HG03342 (cell line): ENCODE results near the gene LRRC3.
"Not testable (repeated sequence)": the region's sequence is repeated elsewhere in the genome, so short reads cannot be mapped to it uniquely, and the experiment has no call there.

Experiments
- ATAC-seq: cut with Tn5 transposase; IDR thresholded peaks from one replicate; pipeline ENCODE4 v1.9.1; 2021; ENCODE audit warnings: mild to moderate bottlenecking, moderate library complexity; ENCODE audit not compliant: unreplicated experiment

The LRRC3 gene

DNA sequence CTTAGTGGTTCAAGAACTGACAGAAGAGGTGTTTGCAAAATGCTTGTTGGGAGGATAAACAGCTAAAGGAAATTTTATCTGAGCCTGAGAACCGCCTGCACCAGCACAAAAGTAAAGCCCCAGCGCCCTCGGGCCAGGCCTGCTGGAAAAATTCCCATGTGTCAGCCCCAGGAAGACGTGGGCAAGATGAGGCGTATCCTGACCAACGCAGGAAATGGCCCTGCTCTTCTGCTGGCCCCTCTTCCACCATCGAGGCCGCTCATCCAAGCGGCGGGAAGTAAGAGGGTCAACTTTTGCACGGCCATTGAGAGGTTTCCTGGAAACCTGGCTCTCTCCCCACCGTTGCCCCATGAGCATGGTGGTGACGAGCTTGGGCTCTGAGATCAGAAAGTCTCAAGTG lies 39.6 kb downstream of the LRRC3 start:
- no peak for ATAC-seq

DNA sequence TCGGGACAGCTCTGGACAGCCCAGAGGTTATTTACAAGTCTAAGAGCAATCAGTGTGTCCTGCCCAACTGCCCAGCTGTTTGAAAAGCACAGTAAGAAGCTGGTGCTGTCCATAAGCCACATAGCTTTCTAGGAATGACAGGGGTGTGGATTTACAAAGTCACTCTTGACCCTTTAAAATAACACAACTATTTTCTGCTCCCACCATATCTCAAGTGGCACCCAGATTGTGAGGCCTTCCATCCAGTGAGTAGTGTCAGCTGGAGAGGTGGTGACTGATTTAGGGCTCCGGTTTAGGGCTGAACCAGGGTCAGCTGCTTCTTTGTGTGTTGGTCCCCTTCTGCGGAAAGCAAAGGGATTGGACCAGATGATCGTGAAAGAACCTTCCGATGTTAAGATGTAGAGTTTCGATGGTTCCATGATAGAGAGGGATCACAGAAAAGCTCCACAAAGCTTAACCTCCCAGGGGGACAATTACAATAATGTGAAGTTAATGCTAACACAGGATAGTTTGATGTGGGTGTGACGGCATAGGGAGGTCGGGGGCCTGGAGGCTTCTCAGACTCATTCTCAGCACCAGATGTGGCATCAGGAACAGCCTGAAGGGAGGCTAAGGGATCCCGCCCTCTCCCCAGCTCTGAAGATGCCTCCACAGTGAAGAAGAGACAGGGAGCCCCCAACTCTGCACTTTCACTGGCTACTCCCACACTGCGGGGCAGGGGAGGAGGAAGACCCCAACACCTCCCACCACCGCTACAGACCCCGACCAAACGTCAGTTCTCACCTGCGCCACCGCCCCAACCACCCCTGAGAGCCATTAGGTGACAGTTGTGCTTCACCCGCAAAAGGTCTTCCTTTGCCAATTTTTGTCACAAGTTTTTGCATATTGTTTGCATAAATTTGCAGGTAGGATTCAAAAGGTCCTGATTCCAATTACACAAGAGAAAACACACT lies 40.6 kb downstream of the LRRC3 start:
- ATAC-seq: no peak

DNA sequence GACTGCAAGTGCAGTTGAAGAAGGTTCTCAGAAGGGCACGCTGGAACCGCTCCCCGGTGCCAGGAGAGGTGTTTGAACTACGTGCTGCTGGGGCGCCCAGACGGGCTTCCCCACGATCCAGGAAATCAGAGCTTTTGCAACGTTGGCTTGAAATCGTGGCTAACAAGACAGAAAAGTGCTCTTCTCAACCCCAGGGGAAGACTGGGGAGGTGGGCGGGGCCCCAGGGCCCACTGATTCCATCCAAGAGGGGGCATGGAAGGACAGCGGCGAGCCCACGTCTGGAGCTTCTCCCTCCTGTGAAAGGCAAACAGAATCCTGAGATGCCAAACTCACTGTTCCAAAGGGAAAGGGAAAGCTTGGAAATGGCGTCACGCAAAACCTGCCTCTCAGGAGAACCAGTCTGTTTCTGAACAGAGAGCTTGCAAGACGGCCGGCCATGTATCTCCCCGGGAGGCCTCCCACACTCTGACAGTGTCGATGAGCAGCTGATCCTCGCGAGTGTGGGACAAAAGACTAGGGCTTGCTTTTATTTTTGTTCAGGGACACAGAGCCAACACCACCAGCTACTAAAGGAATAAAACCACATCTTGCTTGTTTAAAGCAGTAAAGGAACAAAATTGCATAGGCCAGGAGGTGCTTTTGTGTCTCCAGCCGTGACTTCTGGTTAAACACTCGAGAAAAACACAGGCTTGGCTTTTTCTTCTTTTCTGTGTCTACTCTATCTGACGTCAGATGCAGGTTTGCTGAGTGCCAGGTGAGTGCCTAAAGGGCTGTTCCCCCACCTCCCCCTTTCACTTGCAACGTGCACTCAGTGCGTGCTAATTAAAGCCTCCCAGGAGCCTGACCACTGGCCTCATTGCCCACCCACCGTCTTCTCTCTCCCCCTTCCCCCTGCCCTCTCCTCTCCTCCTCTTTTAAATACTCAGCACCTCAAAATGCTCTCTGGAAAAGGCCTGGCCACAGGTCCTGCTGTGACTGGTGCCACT lies 41.5 kb downstream of the LRRC3 start:
- no peak for ATAC-seq

DNA sequence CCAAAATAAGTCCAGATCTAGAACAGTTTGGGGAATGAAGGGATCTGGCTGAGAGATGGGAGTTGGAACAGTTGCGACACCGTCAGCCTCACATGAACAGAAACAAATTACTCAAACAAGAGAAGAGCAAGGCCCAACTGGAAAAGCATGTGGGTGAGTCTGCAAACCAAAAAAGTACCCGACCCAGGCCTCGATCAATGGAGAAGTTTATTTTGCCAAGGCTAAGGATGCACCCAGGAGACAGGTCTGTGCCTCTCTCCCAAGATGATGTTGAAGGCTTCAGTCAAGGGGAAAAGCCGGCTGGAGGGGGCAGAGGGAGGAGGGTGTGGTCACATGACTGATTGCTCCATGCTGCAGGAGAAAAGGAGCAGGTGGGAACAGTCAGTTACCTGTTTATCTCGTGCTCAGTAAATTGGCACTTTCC lies 42.4 kb downstream of the LRRC3 start:
- ATAC-seq: no peak

DNA sequence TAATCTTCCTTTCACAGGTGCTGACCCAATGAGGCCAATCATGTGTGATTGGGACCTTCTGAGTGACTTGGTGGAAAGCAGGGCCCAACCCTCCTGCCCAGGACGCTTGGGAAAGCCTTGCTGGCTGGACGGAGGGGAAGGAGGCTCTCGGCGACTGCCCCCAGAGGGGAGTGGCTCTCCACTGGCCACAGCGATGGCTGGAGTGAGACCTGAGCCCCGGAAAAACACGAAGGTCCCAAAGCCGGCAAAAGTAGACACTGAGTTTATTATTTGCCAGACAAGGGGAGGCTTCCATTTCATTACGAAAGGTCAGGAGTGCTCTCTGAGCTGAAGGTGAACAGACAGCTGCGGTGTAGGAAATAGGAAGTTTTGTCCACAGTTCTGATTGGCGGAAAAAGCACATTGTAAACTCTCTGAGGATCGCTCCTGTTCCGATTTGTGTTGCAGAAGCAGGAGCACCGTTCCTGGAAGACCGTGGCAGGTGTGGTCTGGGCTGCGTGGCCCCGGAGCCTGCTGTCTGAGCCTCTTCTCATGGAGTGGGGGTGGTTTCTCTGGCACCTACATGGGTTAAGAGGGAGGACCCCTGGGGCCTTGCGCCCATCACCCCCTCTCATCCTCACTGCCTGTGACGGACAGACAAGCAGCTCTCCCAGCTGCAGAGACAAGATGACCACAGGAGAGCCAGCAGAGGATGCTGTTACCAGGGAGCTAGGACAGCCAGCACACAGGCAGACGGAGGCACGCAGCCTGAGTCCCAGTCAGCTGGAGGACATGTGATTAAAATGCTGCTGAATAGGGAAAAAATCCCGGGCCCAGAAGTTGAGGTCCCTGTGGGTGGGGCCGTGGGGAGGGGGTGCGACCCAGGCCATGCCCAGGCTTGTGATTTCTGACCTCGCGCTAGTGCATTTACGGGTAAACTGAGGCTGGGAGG lies 43.2 kb downstream of the LRRC3 start:
- ATAC-seq: no peak

DNA sequence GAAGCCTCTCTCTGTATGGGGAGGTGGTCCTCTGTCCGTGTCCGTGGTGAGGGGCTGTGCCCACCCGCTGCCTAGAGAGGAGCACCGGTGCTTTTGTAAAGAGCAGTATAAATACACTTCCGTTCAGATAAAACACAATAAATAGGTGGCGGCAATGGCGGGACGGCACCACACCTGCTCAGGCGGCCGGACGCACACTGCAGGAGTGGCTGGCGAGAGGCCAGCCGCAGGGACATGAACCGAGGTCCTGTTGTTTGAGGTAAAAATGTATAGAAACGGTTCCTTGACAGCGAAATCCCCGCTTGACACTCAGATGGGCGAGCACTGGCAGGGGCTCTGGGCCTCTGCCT lies 43.9 kb downstream of the LRRC3 start:
- ATAC-seq: no peak

DNA sequence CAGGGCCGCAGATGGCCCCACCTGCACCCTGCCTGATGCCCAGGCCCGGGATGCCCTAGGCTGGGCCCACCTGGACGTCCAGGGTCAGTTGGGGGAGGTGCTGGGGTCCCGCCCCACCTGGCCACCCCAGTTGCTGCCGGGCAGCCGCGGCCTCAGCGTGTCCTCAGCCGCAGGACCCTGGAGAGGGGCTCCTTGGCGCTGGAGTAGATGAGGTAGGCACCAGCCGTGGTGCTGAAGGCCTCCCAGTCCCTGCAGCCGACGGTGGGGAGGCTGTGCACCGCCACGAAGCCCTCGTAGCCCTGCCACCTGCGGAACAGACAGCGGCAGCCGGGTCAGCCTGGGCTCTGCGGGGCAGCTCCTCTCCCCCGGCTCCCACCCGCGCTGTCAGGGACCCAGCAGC lies 44.3 kb downstream of the LRRC3 start:
- no peak for ATAC-seq

DNA sequence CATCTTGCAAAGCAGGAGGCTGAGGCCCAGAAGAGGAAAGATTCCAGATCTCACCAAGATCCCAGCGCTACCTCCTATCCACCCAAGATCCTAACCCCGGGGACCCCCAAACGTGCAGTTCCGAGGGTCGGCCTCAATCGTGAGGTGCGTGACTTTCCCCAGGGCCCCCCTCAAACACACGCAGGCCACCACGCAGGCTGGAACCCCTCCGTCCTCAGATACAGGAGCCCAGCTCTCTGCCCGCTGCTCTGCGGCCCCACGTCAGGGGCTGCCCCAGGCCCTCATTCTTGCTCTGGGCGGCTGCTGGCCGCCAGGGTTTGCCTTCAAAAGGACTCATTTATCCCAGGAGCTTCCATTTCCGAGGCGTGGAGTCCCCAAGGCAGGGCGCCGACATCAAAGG lies 44.8 kb downstream of the LRRC3 start:
- no peak for ATAC-seq

DNA sequence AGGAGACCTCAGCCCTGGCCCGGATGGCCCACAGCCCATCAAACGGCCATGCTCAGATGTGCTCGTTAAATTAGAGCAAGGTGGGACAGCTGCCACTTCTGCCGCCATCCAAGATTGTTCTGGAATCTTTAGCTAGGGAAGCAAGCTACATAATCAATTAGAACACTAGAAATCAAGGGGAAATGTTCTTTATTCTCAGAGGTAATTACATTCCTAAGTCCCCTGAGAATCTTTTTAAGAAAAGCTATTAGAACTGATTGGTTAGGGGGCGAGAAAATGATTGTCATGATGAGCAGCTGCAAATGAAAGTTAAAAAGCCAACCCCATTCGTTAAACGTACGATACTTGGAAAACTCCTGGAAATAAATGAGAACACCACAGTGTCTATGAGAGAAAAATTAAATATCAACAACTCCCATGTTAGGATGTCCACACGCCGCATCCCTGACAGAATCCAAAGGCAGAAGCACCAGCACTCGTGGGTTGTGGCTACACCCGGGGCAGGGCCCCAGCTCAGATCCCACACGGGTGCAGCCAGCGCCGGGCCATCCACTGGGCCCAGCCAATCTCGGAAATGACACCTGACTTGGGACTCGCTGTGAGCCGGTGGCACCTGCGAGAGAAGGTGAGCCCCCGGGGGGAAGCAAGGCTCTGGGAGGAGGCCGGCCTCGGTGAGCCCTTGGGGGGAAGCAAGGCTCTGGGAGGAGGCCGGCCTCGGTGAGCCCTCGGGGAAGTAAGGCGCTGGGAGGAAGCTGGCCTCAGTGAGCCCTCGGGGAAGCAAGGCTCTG lies 47.1 kb downstream of the LRRC3 start:
- no peak for ATAC-seq

DNA sequence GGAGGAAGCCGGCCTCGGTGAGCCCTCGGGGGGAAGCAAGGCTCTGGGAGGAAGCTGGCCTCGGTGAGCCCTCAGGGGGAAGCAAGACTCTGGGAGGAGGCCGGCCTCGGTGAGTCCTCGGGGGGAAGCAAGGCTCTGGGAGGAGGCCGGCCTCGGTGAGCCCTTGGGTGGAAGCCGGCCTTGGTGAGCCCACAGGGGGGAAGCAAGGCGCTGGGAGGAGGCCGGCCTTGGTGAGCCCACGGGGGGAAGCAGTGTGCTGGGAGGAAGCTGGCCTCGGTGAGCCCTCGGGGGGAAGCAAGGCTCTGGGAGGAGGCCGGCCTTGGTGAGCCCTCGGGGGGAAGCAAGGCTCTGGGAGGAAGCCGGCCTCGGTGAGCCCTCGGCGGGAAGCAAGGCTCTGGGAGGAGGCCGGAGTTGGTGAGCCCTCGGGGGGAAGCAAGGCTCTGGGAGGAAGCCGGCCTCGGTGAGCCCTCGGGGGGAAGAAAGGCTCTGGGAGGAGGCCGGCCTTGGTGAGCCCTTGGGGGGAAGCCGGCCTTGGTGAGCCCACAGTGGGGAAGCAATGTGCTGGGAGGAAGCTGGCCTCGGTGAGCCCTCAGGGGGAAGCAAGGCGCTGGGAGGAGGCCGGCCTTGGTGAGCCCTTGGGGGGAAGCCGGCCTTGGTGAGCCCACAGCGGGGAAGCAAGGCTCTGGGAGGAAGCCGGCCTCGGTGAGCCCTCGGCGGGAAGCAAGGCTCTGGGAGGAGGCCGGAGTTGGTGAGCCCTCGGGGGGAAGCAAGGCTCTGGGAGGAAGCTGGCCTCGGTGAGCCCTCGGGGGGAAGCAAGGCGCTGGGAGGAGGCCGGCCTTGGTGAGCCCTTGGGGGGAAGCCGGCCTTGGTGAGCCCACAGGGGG lies 47.9 kb downstream of the LRRC3 start:
- ATAC-seq: not testable (repeated sequence)

DNA sequence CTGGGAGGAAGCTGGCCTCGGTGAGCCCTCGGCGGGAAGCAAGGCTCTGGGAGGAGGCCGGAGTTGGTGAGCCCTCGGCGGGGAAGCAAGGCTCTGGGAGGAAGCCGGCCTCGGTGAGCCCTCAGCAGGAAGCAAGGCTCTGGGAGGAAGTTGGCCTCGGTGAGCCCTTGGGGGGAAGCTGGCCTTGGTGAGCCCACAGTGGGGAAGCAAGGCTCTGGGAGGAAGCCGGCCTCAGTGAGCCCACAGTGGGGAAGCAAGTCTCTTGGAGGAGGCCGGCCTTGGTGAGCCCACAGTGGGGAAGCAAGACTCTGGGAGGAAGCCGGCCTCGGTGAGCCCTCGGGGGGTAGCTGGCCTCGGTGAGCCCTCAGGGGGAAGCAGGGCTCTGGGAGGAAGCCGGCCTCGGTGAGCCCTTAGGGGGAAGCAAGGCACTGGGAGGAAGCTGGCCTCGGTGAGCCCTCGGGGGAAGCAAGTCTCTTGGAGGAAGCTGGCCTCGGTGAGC lies 48.6 kb downstream of the LRRC3 start:
- ATAC-seq: no peak

DNA sequence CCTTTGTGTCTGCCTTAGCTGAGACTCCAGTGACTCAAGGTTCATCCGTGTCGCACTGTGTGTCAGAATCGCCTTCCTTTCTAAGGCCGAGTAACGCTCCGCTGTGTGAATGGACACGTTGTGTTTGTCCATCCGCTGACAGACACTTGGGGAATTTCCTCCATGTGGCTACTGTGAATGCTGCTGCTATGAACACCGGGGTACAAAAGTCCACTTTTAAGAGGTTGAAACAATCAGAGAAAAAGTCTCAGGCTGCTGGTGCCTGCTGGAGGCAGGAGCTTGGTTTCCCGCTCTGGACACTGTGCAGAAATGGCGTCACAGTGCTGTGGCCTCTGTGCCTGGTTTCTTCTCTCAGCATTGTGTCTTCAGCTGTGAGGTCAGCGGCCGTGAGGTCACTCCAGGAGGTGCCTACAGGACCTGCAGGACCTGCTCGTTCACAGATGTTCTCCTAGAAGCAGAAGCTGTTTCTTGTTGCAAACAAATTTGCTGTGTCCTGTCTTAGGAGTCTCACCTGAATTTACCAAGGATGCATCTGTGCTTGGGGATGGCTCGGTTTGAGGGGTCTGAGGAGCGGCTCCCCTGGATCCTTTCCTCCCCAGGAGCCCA lies 50.5 kb downstream of the LRRC3 start:
- no peak for ATAC-seq

DNA sequence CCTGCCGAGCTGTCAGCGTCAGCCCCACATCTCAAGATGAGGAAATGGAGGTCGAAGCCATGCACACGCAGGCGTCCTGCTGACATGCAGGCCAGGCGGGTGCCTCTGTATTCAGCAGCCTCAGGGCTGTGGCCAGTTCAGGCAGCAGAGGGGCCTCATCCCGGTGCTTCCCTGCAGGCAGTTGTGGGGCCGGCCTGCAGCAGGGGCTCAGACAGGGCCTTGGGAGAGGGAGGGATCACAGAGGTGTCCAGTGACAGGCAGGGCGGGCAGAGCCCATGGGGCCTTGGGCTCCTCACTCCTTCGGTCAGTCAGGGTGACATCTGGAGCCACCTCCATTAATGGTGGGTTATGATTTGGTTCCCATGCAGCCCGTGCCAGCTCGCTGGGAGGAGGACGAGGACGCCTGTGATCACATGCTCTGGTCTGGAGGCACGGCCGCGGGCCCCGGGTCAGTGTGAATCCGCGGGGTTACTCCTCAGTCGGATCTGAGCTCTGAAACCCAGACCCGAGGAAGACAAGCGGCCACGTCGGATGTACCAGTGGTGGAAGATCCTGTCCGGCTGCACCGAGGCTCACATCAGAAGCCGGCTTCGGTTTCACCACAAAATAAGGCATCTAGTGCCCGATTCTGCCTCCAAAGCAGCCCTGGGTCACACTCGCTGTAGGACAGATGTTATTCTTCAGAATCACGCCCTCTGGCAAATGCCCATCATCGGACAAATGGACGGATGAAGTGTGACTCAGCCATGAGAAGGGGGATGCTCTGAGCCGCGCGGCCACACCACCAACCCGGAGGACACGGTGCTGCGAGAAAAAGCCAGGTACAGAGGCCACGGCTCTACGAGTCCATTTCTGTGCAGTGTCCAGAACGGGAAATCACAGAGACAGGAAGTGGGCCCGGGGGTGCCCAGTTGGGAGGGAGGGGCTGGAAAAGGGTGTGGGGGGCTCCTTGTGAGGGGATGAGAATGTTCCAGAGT lies 51.3 kb downstream of the LRRC3 start:
- ATAC-seq: no peak

DNA sequence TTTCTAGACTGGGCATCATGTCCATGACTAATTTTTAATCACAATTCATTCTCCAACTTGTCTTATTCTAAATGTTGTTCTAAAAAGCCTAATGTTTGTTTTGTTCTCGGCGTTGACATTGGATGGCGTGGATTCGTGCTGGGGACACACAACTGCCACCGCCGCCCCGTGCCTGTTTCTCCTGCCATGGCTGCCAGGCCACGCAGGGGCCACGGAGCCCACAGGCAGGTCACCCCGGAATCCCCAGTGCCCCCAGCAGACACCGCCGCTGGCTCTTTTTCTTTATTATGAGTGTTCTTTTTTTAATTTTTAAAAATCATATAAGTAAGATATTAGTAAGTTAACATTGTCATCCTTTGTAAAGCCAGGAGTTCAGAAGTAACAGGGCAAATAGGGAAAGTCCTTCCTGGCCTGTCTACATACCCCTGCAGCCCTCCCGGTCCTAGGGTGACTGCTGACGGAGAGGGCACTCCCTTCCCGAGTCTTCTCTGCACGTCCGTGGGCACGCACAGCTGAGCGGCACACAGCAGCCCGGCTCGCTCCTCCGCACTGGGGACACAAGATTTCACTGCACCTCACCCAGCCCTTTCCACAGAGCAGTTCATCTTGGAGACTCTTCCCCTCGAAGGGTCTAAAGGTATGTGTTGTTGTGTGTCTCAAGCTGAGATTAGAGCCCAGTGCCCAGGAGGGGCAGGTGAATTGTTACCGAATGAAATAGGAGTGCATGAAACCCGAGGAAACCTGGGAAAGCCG lies 52.5 kb downstream of the LRRC3 start:
- ATAC-seq: no peak

DNA sequence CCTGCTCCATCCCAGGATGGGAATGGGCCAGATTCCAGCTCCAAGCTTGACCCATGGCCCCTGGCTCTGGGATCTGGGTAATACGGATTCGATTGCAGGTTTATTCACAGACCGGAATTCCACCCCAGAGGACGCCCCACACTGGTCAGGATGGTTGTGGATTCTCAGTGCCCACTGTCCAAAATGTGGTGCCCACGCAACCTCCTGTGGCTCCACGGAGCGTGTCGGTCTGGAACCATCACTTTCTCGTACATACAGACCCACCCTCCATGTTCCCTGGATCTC lies 53.1 kb downstream of the LRRC3 start:
- no peak for ATAC-seq

DNA sequence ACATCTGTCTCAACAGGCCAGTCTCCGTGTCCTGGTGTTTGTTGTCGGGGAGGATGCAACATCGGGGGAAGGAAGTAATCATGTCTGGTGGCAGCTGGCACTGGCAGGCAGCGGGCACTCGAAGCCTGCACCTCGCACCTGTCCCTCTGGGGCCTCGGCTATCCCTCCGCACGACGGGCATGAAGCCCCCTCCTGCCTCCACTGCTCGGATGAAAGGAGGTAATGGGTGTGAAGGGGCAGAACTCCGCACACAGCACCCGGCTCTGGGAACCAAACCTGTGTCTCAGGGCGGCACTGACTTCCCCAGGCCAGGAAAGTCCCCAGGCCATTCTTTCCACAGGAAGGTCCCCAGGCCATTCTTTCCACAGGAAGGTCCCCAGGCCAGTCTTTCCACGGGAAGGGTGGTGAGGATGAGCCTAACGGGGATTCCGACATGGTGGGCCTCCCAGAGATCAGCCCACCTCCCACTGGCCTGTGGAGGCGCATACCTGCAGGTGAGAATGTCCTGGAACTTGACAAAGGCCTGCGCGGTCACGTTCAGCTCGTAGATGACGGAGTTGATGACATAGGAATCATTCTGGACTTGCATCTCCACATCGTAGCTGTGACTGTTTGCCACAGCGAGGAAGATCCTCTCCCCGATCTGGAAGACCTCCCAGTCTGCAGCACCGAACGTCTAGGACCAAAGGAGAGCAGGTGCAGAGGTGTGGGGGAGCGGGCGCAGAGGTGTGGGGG lies 53.6 kb downstream of the LRRC3 start:
- ATAC-seq: no peak
